ENCODE data around the gene JPH3. TPM values are rescaled to one million over a fixed set of nuclear protein-coding genes. Genes with fewer than 3 reads are reported as not detected.

The JPH3 gene
- total RNA-seq, 1 donor from 2014 or later, result not detected

DNA sequence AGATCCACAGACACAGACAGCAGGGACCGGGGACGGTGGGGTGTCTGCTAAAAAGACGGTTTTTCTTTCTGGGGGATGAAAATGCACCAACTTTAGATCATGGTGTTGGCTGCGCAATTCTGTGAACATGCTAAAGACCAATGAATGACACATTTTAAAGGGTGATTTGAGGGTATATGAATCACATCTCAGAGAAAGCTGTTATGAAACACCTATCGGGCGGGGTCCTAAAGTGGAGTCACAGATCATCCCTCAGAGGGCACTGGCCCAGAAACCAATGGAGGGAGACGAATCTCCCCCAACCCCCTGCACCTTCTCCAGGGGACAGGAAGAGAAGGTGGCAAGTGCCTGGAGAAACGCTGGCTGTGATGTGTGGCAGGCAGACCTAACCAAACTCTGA lies 137.5 kb downstream of the JPH3 start:
- DNase-seq (ENCODE audit: missing footprints), result no peak
- no peak for ATAC-seq
- intact Hi-C loops (cut with DNase I), result no loop called here

DNA sequence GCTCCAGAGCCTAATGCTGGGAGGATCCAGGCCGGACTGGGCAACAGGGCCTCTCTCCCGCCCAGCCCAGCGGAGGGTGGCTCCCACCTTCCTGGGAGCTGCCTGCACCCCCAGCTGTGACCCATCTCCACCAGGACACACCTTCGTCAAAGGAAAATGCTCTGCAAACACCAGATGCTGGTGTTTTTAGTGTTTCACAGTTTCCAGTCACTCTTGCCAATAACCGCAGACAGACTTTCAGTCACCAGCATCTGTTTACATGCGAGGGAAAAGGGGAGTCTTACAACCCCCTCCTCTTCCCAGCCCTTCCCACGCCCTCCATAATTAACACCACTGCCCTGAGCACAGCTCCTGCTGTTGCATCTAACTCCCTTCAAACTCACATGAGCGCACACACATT lies 138.1 kb downstream of the JPH3 start:
- intact Hi-C loops (cut with DNase I), result no loop called here
- no peak for ATAC-seq
- no peak for DNase-seq (ENCODE audit: missing footprints)

DNA sequence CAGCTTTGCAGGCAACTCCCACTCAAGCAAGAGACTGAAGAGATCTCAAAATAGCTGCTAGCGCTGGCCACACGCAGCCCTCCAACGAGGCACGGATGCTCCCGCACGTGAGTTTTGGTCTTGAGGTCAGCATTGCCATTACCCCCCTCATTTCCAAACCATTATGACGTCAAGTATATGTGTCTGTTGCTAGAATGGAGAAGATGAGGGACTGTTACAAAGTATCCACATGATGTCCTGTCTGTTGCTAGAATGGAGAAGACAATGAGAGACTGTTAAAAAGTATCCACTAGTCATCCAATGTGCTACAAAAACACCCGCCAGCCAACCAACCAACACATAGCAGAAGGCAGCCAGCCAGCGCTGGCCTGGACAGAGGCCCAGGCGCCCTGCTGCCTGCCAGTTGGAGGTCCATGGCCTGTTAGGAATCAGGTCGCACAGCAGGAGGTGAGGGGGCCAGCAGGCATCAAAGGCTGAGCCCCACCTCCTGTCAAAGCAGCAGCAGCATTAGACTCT lies 138.7 kb downstream of the JPH3 start:
- intact Hi-C loops (cut with DNase I), result no loop called here
- ATAC-seq (peak; percentile 60), DNase-seq (ENCODE audit: missing footprints) (no peak)

DNA sequence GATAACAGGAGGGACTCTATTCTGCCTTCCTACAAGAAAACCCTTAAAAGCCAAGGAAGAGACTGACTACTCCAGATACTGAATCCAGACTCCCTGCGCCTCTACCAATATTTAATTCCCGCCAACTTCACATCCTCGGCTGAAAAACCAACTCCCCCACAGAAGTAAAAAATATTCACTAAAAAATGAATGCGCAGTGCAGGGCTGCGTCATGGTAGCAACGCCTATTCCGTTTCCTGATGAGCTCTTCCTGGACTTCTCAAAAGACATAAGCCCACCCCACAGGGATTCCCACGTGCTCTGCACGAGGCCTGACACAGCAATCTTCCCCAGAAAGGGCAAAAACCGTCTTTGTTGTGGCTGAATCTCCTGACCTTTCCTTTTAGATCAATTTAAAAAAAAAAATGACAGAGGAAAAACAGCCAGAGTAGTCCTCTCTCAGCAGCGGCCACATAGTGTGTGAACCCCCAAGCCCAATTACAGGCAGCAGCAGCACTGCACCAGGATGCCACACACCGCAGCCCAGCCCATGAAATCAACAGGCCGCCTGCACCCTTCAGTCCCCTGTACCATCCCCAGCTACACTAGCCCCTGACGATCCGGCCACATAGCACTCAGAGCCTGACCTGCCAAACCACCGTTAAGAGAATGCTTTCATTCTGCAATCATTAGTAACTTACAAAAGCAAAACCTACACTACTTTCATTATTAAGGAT lies 139.6 kb downstream of the JPH3 start:
- DNase-seq (ENCODE audit: missing footprints), result no peak
- intact Hi-C loops (cut with DNase I), result no loop called here
- no peak for ATAC-seq

DNA sequence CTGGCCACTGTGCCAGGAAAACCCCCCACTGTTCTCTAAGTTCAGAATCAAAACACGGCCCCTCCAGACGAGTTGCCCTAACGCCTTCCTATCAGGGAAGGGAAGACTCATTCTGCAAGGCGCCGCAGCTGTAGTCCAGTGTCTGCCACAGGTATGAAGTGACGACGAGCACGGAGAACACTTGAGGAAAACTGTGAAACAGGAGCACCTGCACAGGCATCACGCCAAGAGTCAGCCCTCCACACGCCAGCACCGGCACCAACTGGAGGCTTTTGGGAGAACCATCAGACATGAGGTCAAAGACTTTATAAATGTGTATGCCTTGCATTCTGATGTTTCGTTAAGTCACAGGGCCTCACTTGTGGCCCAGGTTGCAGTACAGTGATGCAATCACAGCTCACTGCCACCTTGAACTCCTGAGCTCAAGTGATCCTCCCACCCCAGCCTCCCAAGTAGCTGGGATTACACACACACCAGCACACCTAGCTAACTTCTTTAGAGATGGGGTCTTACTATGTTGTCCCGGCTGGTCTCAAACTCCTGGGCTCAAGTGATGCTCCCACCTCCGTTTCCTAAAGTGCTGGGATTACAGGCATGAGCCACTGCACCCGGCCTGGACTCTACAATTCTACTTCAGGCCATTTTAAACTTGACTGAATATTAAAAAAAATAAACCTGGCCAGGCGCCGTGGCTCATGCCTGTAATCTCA lies 140.6 kb downstream of the JPH3 start:
- DNase-seq (ENCODE audit: missing footprints) (no peak), ATAC-seq (no peak)
- intact Hi-C loops (cut with DNase I), result no loop called here

DNA sequence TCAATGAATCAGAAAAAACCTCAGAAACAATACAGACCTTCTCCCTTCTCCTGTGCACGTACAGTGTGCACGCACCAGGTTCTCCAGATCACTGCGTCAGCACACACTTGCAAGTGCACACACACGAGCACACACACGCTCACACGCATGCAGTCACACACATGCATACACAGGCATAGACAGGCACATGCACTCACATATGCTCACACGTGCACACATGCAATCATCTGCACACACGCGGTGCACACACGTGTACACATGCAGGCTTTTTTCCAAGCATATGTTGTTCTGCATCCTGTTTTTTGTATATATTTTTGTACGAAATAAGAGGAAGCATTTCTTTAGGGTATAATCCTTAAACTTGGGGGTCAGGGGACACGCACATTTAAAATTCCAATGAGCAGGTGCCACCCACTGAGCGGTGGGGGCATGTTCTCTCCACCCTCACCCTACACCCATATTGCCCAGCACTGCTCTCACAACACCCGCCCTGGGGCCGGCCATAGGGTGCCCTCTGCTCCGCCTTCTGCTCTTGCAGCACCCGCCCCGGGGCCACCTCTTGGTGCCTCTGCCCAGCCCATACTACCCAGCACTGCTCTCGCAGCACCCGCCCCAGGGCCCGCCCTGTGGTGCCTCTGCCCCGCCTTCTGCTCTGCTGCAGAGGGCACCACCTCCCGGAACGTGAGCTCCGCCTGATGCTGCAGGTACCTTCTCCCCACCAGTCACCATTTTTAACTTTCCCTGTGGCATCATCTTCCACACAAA lies 142.6 kb downstream of the JPH3 start:
- peak; percentile 66 for DNase-seq (ENCODE audit: missing footprints)
- intact Hi-C loops (cut with DNase I), result no loop called here
- no peak for ATAC-seq

DNA sequence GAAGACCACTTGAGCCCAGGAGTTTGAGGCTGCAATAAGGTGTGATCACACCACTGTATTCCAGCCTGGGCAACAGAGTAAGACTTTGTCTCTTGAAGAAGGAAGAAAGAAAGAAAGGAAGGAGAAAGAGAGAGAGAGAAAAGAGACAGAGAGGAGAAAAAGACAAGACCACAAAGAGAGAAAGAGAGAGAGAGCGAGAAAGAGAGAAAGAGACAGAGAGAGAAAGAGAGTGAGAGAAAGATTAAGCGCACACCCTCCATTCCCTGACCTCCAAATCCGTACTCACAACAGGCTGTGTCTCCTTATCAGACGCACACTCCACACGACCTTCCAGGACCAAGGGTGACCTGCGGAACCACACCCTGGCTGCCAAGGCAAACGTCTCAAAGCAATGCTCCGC lies 143.9 kb downstream of the JPH3 start:
- DNase-seq (ENCODE audit: missing footprints), result no peak
- intact Hi-C loops (cut with DNase I), result no loop called here
- no peak for ATAC-seq

Other genes starting within 250 kb of the JPH3 start
- gene FBXO31, start 218.7 kb upstream of the JPH3 start, total RNA-seq, result 70.2 TPM
- 125 TPM for gene MAP1LC3B, start 210.2 kb upstream of the JPH3 start, total RNA-seq
- 14.4 TPM for gene ZCCHC14, start 109.5 kb upstream of the JPH3 start, total RNA-seq
- gene KLHDC4, start 163.5 kb downstream of the JPH3 start, total RNA-seq, result 10.0 TPM